ENCODE measurements around the gene SZT2.

The SZT2 gene

DNA sequence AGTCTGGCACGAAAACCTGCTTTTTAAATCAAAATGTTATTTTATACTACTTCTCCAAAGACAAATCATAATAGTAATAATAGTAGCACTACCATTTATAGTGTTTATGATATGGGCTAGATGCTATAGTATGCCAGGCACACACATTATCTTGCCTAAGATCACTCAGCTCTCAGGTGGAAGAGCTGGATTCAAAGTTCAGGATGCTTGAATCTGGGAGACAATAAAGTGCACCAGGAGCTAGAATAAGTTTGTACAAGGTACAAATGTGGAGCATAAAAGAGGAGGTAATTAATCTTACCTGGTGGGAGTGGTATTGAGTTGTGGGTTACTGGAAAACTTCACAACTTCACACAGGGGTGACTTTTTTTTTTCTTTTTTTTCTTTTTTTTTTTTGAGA is 11.9 kb upstream of the SZT2 start:
- TF ChIP-seq, protein P1, sequence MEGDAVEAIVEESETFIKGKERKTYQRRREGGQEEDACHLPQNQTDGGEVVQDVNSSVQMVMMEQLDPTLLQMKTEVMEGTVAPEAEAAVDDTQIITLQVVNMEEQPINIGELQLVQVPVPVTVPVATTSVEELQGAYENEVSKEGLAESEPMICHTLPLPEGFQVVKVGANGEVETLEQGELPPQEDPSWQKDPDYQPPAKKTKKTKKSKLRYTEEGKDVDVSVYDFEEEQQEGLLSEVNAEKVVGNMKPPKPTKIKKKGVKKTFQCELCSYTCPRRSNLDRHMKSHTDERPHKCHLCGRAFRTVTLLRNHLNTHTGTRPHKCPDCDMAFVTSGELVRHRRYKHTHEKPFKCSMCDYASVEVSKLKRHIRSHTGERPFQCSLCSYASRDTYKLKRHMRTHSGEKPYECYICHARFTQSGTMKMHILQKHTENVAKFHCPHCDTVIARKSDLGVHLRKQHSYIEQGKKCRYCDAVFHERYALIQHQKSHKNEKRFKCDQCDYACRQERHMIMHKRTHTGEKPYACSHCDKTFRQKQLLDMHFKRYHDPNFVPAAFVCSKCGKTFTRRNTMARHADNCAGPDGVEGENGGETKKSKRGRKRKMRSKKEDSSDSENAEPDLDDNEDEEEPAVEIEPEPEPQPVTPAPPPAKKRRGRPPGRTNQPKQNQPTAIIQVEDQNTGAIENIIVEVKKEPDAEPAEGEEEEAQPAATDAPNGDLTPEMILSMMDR (IDR thresholded peaks at IDR 0.05; ENCODE audit: extremely low read depth, missing control alignments): no peak
- no peak for DNase-seq (ENCODE audit: low spot score)

DNA sequence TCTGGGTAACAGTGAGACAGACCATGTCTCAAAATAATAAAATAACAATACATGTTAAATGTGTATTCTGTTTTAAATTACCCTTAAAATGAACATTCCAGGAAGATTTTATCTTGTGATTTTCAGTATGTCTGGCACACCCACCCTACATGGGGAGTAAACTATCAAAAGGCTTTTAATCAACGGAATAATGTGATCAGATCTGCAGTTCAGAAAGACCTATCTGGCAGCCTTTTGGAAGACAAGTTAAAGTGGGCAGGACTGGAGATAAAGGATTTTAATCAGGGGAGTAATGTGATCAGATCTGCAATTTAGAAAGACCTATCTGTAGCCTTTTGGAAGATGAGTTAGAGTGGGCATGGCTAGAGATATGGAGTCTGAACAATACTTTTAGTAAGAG is 10.2 kb upstream of the SZT2 start:
- DNase-seq (ENCODE audit: low spot score): no peak
- TF ChIP-seq, protein P1 (IDR thresholded peaks at IDR 0.05; ENCODE audit: extremely low read depth, missing control alignments): no peak

DNA sequence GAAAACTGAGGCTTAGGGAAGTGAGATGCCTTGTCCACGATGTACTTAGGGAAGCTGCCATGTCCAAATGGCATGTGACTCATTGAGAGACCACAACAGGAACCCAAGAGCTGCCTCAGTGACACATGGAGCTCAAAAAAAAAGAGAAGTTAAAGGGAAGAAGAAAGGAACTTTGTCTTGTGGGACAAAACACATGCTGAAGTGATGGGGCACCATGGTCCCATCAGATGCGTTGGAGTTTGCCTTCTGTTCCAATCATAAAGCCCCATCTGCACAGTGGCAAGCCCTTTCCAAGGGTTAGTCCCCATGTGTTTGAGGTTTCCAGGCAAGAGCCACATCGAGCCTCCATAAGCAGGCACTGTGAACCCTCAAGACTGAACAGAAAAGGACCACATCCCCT is 8.1 kb upstream of the SZT2 start:
- TF ChIP-seq, protein P1 (IDR thresholded peaks at IDR 0.05; ENCODE audit: extremely low read depth, missing control alignments): no peak
- no peak for DNase-seq (ENCODE audit: low spot score)

DNA sequence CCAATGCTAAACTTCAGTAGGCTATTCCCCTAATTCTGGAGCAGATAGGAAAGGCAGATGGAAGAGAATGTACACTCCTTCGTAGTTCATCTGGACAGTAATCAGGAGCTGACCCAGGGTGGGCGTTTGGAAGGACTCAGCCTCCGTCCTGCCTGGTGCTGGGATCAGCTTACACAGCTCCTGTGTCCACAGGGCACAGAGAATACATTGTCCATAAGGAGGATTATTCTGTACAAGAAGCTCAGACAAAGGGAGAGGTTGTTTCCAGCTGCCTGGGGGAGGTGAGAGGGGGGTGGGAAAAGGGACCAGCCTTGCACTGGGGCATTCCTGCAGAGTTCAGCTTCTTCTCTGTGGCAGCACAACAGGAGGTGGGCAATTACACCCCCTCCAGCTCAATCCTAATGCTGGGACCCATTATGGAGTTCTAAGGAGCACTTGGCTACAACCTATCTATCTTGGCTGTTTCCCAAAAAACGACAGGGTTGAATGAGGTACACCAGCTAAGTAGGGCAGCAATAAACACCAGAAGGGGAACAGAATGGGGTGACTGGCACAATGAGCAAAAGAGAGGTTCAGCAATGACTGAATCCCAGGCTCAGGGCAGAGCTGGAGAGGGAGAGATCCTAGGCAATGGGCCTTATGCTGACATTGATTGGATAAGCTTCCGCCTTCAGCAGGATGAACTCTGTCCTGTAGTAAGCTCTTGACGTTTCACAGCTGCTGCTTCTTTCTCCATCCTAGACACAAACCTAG is 7.5 kb upstream of the SZT2 start:
- TF ChIP-seq, protein P1 (IDR thresholded peaks at IDR 0.05; ENCODE audit: extremely low read depth, missing control alignments): no peak
- DNase-seq (ENCODE audit: low spot score): no peak

DNA sequence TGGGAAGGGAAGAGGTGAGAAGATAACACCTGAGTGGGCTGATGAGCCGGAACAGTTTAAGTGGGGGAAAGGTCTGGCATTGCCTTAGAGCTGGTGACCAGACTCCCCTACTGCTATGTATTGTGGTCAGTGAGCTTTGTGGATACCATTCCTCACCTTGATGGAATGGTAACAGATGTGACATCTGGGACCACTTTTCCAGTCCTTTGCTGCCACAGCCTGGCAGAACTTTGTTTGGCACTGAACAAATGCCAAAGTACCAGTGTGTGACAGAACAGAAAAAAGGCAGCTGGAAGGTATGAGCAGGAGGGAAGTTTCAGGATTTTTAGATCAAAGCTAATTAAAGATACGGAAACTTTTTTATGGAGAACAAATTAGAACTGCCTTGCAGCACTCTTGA is 6.2 kb upstream of the SZT2 start:
- DNase-seq (ENCODE audit: low spot score): no peak
- TF ChIP-seq, protein P1 (IDR thresholded peaks at IDR 0.05; ENCODE audit: extremely low read depth, missing control alignments): no peak

GRCh38 chr1:43386676-43387075 is 3.0 kb upstream of the SZT2 start:
- no peak for DNase-seq (ENCODE audit: low spot score)
- TF ChIP-seq, protein P1 (IDR thresholded peaks at IDR 0.05; ENCODE audit: extremely low read depth, missing control alignments): no peak

DNA sequence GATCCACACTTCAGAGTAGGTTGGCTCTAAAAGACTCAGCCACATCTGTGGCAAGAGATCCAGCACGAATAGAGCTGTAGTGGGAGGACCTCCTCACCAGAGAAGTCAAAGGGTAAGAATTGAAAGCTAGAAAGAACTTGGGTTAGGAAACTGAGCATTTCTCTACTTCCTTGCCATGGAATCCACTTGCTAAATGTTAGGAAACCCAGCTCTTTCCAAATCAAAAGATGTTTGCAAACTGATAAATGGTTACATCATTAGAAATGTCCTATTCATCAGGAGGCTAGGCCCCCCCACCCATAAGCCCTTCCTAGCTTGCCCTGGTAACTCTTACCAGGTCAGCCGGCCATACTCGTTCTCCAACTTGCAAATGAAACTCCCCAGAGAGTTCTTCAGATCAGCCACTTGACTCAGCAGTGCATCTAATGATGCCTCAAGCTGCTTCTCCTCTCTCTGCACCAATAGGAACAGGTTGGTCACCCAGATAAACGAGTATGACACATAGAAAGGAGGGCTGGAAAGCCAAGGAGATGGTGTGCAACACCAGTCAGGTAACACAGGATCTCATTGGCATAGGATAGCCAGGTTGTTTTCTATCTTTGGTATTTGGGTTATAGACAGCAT is 1.6 kb upstream of the SZT2 start:
- DNase-seq (ENCODE audit: low spot score): no peak
- TF ChIP-seq, protein P1 (IDR thresholded peaks at IDR 0.05; ENCODE audit: extremely low read depth, missing control alignments): no peak

All from GM20000 (cell line).